PFSK-1 (cell line): ENCODE data around the gene CEP63.

Experiments
- FOXP2 ChIP-seq: optimal IDR thresholded peaks from 2 replicates; pipeline ENCODE3; 2011; ENCODE audit warnings: borderline replicate concordance, control low read depth, inconsistent platforms; ENCODE audit not compliant: insufficient read depth; ENCODE audit errors: extremely low read length, extremely low read depth
- POLR2AphosphoS5 ChIP-seq: IDR thresholded peaks from 2 replicates; pipeline ENCODE4 v1.6.1; 2012; ENCODE audit warnings: low read depth, mild to moderate bottlenecking, control low read depth, low read length, moderate library complexity
- SIN3A ChIP-seq: IDR thresholded peaks from 2 replicates; pipeline ENCODE4 v1.6.1; 2012; ENCODE audit warnings: mild to moderate bottlenecking, low read length, moderate library complexity, borderline replicate concordance; ENCODE audit not compliant: insufficient read depth
- TAF1 ChIP-seq: IDR thresholded peaks from 2 replicates; pipeline ENCODE4 v1.6.1; 2012; ENCODE audit warnings: low read length, control low read depth, borderline replicate concordance; ENCODE audit not compliant: insufficient read depth
- TF ChIP-seq, protein P1 (sequence below), 2 experiments: IDR thresholded peaks; 2 replicates each; pipeline versions ENCODE4 v1.6.1 to v1.8.0; 2011 to 2012; ENCODE audit warnings: low read depth in 2 of 2, low read length in 2 of 2, control low read depth in 1 of 2, inconsistent platforms in 1 of 2, mild to moderate bottlenecking in 1 of 2, moderate library complexity in 1 of 2; ENCODE audit not compliant: insufficient read depth in 1 of 2

CEP63 gene

DNA sequence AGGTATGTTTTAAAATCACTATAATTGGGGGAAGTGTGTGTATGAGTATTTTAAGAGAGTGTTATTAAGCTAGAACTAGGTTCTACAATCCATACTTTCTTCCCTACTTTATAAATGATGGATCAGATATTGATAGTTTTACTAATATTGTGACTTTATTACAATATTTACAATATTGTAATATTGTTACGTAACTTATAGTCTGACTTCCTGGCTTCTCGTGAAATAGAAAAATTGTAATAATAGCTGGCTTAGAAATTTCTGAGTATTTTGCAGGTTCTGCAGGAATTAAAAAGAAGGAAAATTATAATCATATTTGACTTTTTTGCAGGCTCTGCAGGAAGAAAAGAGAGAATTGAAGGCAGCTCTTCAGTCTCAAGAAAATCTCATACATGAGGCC is 60.0 kb downstream of the CEP63 start:
- TF ChIP-seq FOXP2 = no peak
- TF ChIP-seq POLR2AphosphoS5 = no peak
- no peak for TF ChIP-seq SIN3A
- no peak for TF ChIP-seq TAF1
- TF ChIP-seq, protein P1, sequence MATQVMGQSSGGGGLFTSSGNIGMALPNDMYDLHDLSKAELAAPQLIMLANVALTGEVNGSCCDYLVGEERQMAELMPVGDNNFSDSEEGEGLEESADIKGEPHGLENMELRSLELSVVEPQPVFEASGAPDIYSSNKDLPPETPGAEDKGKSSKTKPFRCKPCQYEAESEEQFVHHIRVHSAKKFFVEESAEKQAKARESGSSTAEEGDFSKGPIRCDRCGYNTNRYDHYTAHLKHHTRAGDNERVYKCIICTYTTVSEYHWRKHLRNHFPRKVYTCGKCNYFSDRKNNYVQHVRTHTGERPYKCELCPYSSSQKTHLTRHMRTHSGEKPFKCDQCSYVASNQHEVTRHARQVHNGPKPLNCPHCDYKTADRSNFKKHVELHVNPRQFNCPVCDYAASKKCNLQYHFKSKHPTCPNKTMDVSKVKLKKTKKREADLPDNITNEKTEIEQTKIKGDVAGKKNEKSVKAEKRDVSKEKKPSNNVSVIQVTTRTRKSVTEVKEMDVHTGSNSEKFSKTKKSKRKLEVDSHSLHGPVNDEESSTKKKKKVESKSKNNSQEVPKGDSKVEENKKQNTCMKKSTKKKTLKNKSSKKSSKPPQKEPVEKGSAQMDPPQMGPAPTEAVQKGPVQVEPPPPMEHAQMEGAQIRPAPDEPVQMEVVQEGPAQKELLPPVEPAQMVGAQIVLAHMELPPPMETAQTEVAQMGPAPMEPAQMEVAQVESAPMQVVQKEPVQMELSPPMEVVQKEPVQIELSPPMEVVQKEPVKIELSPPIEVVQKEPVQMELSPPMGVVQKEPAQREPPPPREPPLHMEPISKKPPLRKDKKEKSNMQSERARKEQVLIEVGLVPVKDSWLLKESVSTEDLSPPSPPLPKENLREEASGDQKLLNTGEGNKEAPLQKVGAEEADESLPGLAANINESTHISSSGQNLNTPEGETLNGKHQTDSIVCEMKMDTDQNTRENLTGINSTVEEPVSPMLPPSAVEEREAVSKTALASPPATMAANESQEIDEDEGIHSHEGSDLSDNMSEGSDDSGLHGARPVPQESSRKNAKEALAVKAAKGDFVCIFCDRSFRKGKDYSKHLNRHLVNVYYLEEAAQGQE (IDR thresholded peaks at IDR 0.05; ENCODE audit: insufficient read depth in 1 of 2, low read depth in 2 of 2, low read length in 2 of 2) = no peak

DNA sequence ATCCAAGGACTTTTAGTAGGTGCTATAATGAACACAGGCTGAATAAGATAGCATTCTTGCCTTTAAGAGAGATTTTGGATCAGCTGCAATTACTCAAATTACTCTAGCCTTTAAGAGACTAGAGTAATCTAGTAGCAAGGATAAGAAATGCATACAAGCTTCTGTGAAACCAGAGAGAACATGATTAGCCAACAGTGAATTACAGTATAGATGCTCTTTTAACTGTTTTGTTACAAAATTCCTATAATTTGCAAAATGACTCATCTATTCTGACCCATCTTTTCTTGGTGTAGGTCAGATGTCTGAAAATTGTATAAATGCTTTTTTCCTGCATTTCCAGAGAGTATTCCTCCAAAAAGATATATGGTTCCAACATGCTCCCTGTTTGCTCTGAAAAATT is 66.9 kb downstream of the CEP63 start:
- TF ChIP-seq, protein P1 (IDR thresholded peaks at IDR 0.05; ENCODE audit: insufficient read depth in 1 of 2, low read depth in 2 of 2, low read length in 2 of 2) = no peak
- TF ChIP-seq SIN3A (no peak), TAF1 (no peak), FOXP2 (no peak), POLR2AphosphoS5 (no peak)

DNA sequence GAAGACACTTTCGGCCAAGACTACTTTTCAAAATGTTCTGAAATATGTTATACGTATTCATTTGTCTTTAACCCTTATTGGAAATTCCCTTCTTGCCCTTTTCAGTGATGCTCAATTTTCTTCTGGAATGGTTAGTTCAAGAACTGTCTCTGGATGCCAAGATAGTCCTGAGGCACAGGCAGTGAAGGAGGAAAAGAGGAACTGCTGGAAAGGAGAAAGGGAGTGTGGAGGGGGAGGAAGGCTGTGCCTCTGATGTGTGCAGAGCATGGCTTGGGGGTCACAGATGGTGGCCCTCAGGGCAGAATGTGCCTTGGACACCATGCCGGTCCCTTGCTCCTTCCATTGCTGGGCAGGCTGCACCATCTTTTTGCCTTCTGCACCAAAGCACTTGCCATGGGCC is 73.7 kb downstream of the CEP63 start:
- TF ChIP-seq, protein P1 (IDR thresholded peaks at IDR 0.05; ENCODE audit: insufficient read depth in 1 of 2, low read depth in 2 of 2, low read length in 2 of 2) = no peak
- TF ChIP-seq TAF1 = no peak
- TF ChIP-seq SIN3A = no peak
- TF ChIP-seq FOXP2 = no peak

DNA sequence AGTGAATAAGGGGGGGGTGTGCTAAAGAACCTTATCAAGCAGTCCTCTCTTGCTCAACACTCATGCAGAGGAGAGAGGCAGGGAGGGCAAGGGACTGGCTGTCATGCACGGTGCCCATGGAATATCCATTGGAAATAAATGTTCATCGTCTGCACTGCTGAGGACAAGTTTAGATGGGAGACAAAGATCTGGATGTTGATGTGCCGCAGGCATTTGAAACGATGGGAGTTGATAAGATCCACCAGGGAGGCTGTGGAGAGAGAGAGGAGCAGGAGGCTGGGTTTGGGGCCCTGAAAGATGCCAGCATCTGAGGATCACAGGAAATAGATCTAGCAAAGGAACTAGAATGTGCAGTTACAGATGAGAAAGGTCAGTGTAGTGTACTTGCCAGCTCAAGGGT is 76.2 kb downstream of the CEP63 start:
- no peak for TF ChIP-seq SIN3A
- TF ChIP-seq, protein P1 (IDR thresholded peaks at IDR 0.05; ENCODE audit: insufficient read depth in 1 of 2, low read depth in 2 of 2, low read length in 2 of 2) = no peak
- TF ChIP-seq FOXP2 = no peak
- no peak for TF ChIP-seq TAF1
- TF ChIP-seq POLR2AphosphoS5 = no peak

DNA sequence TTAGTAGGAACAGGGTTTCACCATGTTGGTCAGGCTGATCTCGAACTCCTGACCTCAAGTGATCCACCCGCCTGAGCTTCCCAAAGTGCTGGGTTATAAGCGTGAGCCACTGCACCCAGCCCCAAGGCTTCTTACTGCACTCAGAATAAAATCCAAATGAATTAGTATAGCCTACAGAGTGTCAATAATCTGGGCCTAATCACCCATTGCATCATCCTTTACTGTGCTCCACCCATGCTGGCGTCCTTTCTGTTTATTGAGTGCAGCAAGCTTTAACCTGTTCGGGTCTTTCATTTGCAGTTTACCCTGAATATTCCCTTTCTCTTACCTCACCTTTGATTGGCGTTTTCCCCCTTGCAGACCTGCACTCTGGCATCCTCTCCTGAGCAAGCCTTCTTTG is 77.7 kb downstream of the CEP63 start:
- TF ChIP-seq, protein P1 (IDR thresholded peaks at IDR 0.05; ENCODE audit: insufficient read depth in 1 of 2, low read depth in 2 of 2, low read length in 2 of 2) = no peak
